Retinal pigment epithelial cell (primary cell): ENCODE data around the gene WASHC2C.
"Not testable (repeated sequence)": the region's sequence is repeated elsewhere in the genome, so short reads cannot be mapped to it uniquely, and the experiment has no call there.

Source experiments
- DNase-seq: peaks from one replicate; pipeline ENCODE4 v3.0.0-alpha.2; 2010; ENCODE audit warnings: low read depth
- H3K4me3 ChIP-seq: 2 replicates; pipeline ENCODE4 v1.5.1; 2011; ENCODE audit warnings: mild to moderate bottlenecking, low read length, control low read depth, moderate library complexity

WASHC2C gene

GRCh38 chr10:45755083-45755482 is 28.0 kb downstream of the WASHC2C start:
- H3K4me3 ChIP-seq = not testable (repeated sequence)

GRCh38 chr10:45756065-45756464 is 29.0 kb downstream of the WASHC2C start:
- not testable (repeated sequence) for H3K4me3 ChIP-seq, DNase-seq

More at GRCh38 chr10:45755083-45755482, 28.0 kb downstream of the WASHC2C start:
- DNase-seq = not testable (repeated sequence)

GRCh38 chr10:45757661-45758396 is 30.8 kb downstream of the WASHC2C start:
- H3K4me3 ChIP-seq, DNase-seq: not testable (repeated sequence)

GRCh38 chr10:45761622-45762021 is 34.6 kb downstream of the WASHC2C start:
- DNase-seq, H3K4me3 ChIP-seq: not testable (repeated sequence)

GRCh38 chr10:45763037-45763436 is 36.0 kb downstream of the WASHC2C start:
- not testable (repeated sequence) for H3K4me3 ChIP-seq, DNase-seq

GRCh38 chr10:45768334-45768733 is 41.3 kb downstream of the WASHC2C start:
- not testable (repeated sequence) for DNase-seq, H3K4me3 ChIP-seq

- H3K4me3 ChIP-seq, DNase-seq: not testable (repeated sequence)
These were observed 44.8 kb downstream of the WASHC2C start for GRCh38 chr10:45771757-45772461.

GRCh38 chr10:45786217-45786616 is 59.2 kb downstream of the WASHC2C start:
- H3K4me3 ChIP-seq, DNase-seq: not testable (repeated sequence)

- H3K4me3 ChIP-seq, DNase-seq: not testable (repeated sequence)
These were observed 60.2 kb downstream of the WASHC2C start for GRCh38 chr10:45787212-45787741.

- not testable (repeated sequence) for DNase-seq, H3K4me3 ChIP-seq
These were observed 62.9 kb downstream of the WASHC2C start for GRCh38 chr10:45789991-45790390.

- not testable (repeated sequence) for DNase-seq
These were observed 63.8 kb downstream of the WASHC2C start for GRCh38 chr10:45790694-45791426.

GRCh38 chr10:45794761-45795160 is 67.7 kb downstream of the WASHC2C start:
- H3K4me3 ChIP-seq, DNase-seq: not testable (repeated sequence)

More at GRCh38 chr10:45790694-45791426, 63.8 kb downstream of the WASHC2C start:
- H3K4me3 ChIP-seq = not testable (repeated sequence)

GRCh38 chr10:45803060-45804010 is 76.3 kb downstream of the WASHC2C start:
- DNase-seq = peak; percentile 24
- not testable (repeated sequence) for H3K4me3 ChIP-seq

GRCh38 chr10:45804996-45805395 is 77.9 kb downstream of the WASHC2C start:
- H3K4me3 ChIP-seq, DNase-seq: not testable (repeated sequence)
